Keratinocyte (primary cell): ENCODE results near the gene TCEA2.

Experiments used
- CTCF ChIP-seq, 3 experiments: IDR thresholded peaks in 1 of 3; conservative IDR thresholded peaks in 1 of 3; optimal IDR thresholded peaks in 1 of 3; 2 replicates in 2 of 3; 3 replicates in 1 of 3; pipeline versions ENCODE3 to v1.5.1; 2011; ENCODE audit warnings: low read length in 3 of 3, mild to moderate bottlenecking in 3 of 3, moderate library complexity in 2 of 3, control low read depth in 1 of 3, inconsistent platforms in 1 of 3; ENCODE audit not compliant: insufficient read depth in 2 of 3; ENCODE audit errors: extremely low read depth in 1 of 3
- EZH2 ChIP-seq: IDR thresholded peaks from one replicate; pipeline ENCODE4 v1.6.1; 2012; ENCODE audit warnings: inconsistent platforms, mild to moderate bottlenecking, low read length, moderate library complexity

- no peak for TF ChIP-seq CTCF (optimal IDR thresholded peaks at IDR 0.05 in 1 of 3, IDR thresholded peaks at IDR 0.05 in 1 of 3, conservative IDR thresholded peaks at IDR 0.05 in 1 of 3; ENCODE audit: extremely low read depth in 1 of 3, insufficient read depth in 2 of 3, low read length in 3 of 3)
- TF ChIP-seq EZH2: no peak
These were observed 9.6 kb downstream of the TCEA2 start for GRCh38 chr20:64072498-64073063.
